GM21723 (cell line): Measurements from ENCODE around the gene APC.
A peak's percentile ranks its signal among the peaks of the same experiment; 100 is the strongest.
"Not testable (repeated sequence)": the region's sequence is repeated elsewhere in the genome, so short reads cannot be mapped to it uniquely, and the experiment has no call there.

Source experiments
- ATAC-seq: cut with Tn5 transposase; IDR thresholded peaks from one replicate; pipeline ENCODE4 v1.9.1; 2021; ENCODE audit warnings: mild to moderate bottlenecking, moderate library complexity; ENCODE audit not compliant: unreplicated experiment

APC gene

GRCh38 chr5:112713206-112713605 is 24.5 kb upstream of the APC start:
- no peak for ATAC-seq

GRCh38 chr5:112716895-112717294 is 20.8 kb upstream of the APC start:
- ATAC-seq: not testable (repeated sequence)

- ATAC-seq: no peak
Measured at GRCh38 chr5:112717506-112718082, 20.1 kb upstream of the APC start.

- no peak for ATAC-seq
Measured at GRCh38 chr5:112718344-112718743, 19.3 kb upstream of the APC start.

GRCh38 chr5:112720576-112720975 is 17.1 kb upstream of the APC start:
- ATAC-seq: no peak

GRCh38 chr5:112724901-112725300 is 12.8 kb upstream of the APC start:
- ATAC-seq: no peak

- ATAC-seq: no peak
Measured at GRCh38 chr5:112729630-112730029, 8.1 kb upstream of the APC start.

GRCh38 chr5:112732131-112732530 is 5.6 kb upstream of the APC start:
- no peak for ATAC-seq

- ATAC-seq: no peak
Measured at GRCh38 chr5:112733586-112733985, 4.1 kb upstream of the APC start.

- ATAC-seq: no peak
Measured at GRCh38 chr5:112734597-112734996, 3.1 kb upstream of the APC start.

- ATAC-seq: no peak
Measured at GRCh38 chr5:112735702-112736101, 2.0 kb upstream of the APC start.

- peak; percentile 4 for ATAC-seq
Measured at GRCh38 chr5:112737070-112737462, 619 bp upstream of the APC start.

- ATAC-seq: peak; percentile 27
Measured at GRCh38 chr5:112738191-112738560, 491 bp downstream of the APC start.

- ATAC-seq: no peak
Measured at GRCh38 chr5:112742424-112742823, 4.7 kb downstream of the APC start.

GRCh38 chr5:112743631-112744030 is 5.9 kb downstream of the APC start:
- ATAC-seq: no peak

GRCh38 chr5:112752335-112752734 is 14.7 kb downstream of the APC start:
- ATAC-seq: no peak

GRCh38 chr5:112755703-112756102 is 18.0 kb downstream of the APC start:
- ATAC-seq: no peak

- ATAC-seq: peak; percentile 92
Measured at GRCh38 chr5:112757468-112758208, 20.0 kb downstream of the APC start.

GRCh38 chr5:112758676-112759075 is 21.0 kb downstream of the APC start:
- ATAC-seq: no peak

GRCh38 chr5:112762113-112762810 is 24.6 kb downstream of the APC start:
- no peak for ATAC-seq

- no peak for ATAC-seq
Measured at GRCh38 chr5:112763165-112763564, 25.5 kb downstream of the APC start.

GRCh38 chr5:112772124-112772523 is 34.4 kb downstream of the APC start:
- no peak for ATAC-seq
